ENCODE data around the gene ODAD2.

The ODAD2 gene

DNA sequence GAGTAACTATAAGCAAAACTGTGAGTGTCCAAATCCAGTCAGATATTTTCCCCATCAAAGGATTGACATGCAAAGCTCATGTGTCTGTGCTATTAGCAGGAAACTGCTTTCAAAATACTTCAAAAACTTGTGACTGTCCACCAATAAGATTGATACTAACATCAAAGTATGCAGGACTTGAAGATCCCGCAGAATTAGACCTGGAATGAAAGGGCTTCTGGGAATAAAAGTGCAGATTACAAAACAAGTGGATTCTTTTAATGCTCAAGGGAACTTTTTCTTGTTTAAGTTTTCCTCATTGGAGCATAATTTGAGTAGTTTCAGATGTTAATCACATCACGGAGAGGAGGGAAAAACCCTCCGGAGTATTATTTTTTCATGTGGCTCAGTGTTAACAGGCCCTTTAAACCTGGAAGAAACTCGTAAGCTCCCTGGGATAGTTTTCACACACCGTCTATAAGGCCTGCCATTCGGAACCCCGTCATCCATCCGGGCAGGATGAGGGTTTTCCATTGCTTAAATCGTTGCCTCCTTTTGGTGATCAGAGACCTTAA, 219.3 kb downstream of the ODAD2 start:
- DNase-seq (ENCODE audit: low spot score in 2 of 2) = no peak
- Mint-ChIP-seq H3K27me3 (peaks cover 79% of the 10 kb centered on the region), H3K4me3 (no peak overlapping the region), H3K9me3 (no peaks in the 10 kb centered on the region), H3K27ac (ENCODE audit: low read depth) (no peak overlapping the region), H3K36me3 (ENCODE audit: insufficient read depth) (no peaks in the 10 kb centered on the region), H3K4me1 (no peaks in the 10 kb centered on the region)
- no peak for ATAC-seq (replicated peaks; ENCODE audit: extremely low read depth, poor library complexity, severe bottlenecking)

DNA sequence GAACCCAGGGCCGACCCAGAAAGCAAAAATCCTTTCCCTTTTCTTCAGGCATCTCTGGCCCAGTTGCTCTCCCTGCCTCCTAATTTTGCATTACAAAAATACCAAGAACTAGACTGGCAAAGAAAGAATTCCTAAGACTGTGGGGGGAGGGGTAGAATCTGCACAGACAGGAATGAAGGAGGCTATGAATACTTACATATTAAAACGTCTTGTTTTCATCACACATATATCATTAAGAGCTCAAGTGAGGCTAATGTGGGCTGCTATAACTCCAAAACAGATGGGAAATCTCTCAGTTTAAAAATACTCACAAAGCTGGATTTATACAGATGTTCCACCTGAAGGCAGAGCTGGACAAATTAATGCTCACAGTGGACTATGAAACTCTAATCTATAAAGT, 224.0 kb downstream of the ODAD2 start:
- ATAC-seq (replicated peaks; ENCODE audit: extremely low read depth, poor library complexity, severe bottlenecking) (no peak), DNase-seq (ENCODE audit: low spot score in 2 of 2) (no peak)
- Mint-ChIP-seq H3K4me3 (no peak overlapping the region), H3K36me3 (ENCODE audit: insufficient read depth) (no peaks in the 10 kb centered on the region), H3K27me3 (peaks cover 91% of the 10 kb centered on the region), H3K9me3 (no peaks in the 10 kb centered on the region), H3K4me1 (no peaks in the 10 kb centered on the region), H3K27ac (ENCODE audit: low read depth) (no peak overlapping the region)

GRCh38 chr10:27771231-27771630, 227.6 kb downstream of the ODAD2 start:
- H3K4me1 Mint-ChIP-seq = no peaks in the 10 kb centered on the region
- DNase-seq (ENCODE audit: low spot score in 2 of 2) = no peak

DNA sequence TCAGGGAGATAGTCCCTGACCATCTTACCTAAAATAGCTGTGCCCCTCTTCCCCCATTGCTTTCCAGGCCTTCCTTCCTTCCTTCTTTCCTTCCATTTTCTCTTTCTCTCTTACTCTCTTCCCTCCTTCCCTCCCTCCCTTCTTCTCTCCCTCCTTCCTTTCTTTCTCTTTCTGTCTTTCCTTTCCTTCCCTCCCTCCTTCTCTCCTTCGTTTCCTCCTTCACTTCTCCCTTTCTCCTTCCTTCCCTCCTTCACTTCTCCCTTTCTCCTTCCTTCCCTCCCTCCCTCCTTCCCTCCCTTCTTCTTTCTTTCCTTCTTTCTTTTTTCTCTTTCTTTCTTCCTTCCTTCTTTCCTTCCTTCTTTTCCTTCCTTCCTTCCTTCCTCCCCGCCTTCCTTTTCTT, 228.7 kb downstream of the ODAD2 start:
- Mint-ChIP-seq H3K27me3 (peaks cover 53% of the 10 kb centered on the region), H3K36me3 (ENCODE audit: insufficient read depth) (no peaks in the 10 kb centered on the region)
- no peak for ATAC-seq (replicated peaks; ENCODE audit: extremely low read depth, poor library complexity, severe bottlenecking)

More at GRCh38 chr10:27771231-27771630, 227.6 kb downstream of the ODAD2 start:
- Mint-ChIP-seq H3K9me3 (no peaks in the 10 kb centered on the region), H3K27me3 (peaks cover 64% of the 10 kb centered on the region), H3K27ac (ENCODE audit: low read depth) (no peak overlapping the region), H3K36me3 (ENCODE audit: insufficient read depth) (no peaks in the 10 kb centered on the region), H3K4me3 (no peak overlapping the region)
- ATAC-seq (replicated peaks; ENCODE audit: extremely low read depth, poor library complexity, severe bottlenecking) = no peak

More for the DNA sequence above, 228.7 kb downstream of the ODAD2 start:
- Mint-ChIP-seq H3K4me3 (no peak overlapping the region), H3K27ac (ENCODE audit: low read depth) (no peak overlapping the region), H3K9me3 (no peaks in the 10 kb centered on the region), H3K4me1 (no peaks in the 10 kb centered on the region)
- no peak for DNase-seq (ENCODE audit: low spot score in 2 of 2)
